HepG2 (cell line): ENCODE data around the gene MEF2B. TPM values are rescaled to one million over a fixed set of nuclear protein-coding genes. Genes with fewer than 3 reads are reported as not detected.
A peak's percentile ranks its signal among the peaks of the same experiment; 100 is the strongest.

ENCODE experiments used
- DZIP1 ChIP-seq: sonication (generic); formaldehyde crosslinking; IDR thresholded peaks from 2 replicates; pipeline ENCODE4 v1.5.0; 2020; ENCODE audit warnings: mild to moderate bottlenecking, missing genetic modification reagents
- FOXP4 ChIP-seq: sonication (generic); formaldehyde crosslinking; IDR thresholded peaks from 2 replicates; pipeline ENCODE4 v1.4.0; 2020; ENCODE audit warnings: missing genetic modification reagents
- GATAD2A ChIP-seq: IDR thresholded peaks from 2 replicates; pipeline ENCODE4 v1.6.1; 2016
- HIC2 ChIP-seq: sonication (generic); formaldehyde crosslinking; IDR thresholded peaks from 2 replicates; pipeline ENCODE4 v1.9.0; 2022; ENCODE audit warnings: low read depth, missing genetic modification reagents
- KDM5A ChIP-seq: fragments of 200-600 bp; sonication (generic); IDR thresholded peaks from 2 replicates; pipeline ENCODE4 v1.7.0; 2018; ENCODE audit warnings: antibody characterized with exemption, mild to moderate bottlenecking, low read length, borderline replicate concordance
- KDM6A ChIP-seq: IDR thresholded peaks from 2 replicates; pipeline ENCODE4 v1.6.1; 2016; ENCODE audit warnings: low read depth
- KLF16 ChIP-seq, 2 experiments: sonication (generic) in 1 of 2; formaldehyde crosslinking in 1 of 2; IDR thresholded peaks; 2 replicates each; pipeline versions ENCODE4 v1.6.1 to v1.8.0; 2016 to 2023; ENCODE audit warnings: missing genetic modification reagents in 2 of 2, missing compliant biosample characterization in 1 of 2
- RBM22 ChIP-seq: fragments of 200-400 bp; formaldehyde crosslinking; optimal IDR thresholded peaks from 2 replicates; pipeline ENCODE3; 2017; ENCODE audit warnings: mild to moderate bottlenecking, low read length, moderate library complexity
- ZFP37 ChIP-seq: sonication (generic); formaldehyde crosslinking; IDR thresholded peaks from 2 replicates; pipeline ENCODE4 v1.4.0; 2020; ENCODE audit warnings: missing genetic modification reagents, borderline replicate concordance
- ZNF12 ChIP-seq: sonication (generic); formaldehyde crosslinking; IDR thresholded peaks from 2 replicates; pipeline ENCODE4 v1.5.0; 2020; ENCODE audit warnings: missing genetic modification reagents
- ZNF264 ChIP-seq: sonication (generic); formaldehyde crosslinking; IDR thresholded peaks from 2 replicates; pipeline ENCODE4 v1.4.0; 2020; ENCODE audit warnings: missing genetic modification reagents
- ZNF619 ChIP-seq: sonication (generic); formaldehyde crosslinking; IDR thresholded peaks from 2 replicates; pipeline ENCODE4 v1.4.0; 2020; ENCODE audit warnings: mild to moderate bottlenecking, missing genetic modification reagents
- ZSCAN22 ChIP-seq: sonication (generic); formaldehyde crosslinking; IDR thresholded peaks from 2 replicates; pipeline ENCODE4 v1.4.0; 2020; ENCODE audit warnings: mild to moderate bottlenecking, missing genetic modification reagents
- polyA plus RNA-seq, 8 experiments: library from polyadenylated mRNA; depleted of rRNA in 3 of 8; stranded (reverse) in 7 of 8; unstranded in 1 of 8; fragments of >200 nt; fragmentation: Illumina TruSeq in 4 of 8; extraction: Trizol in 4 of 8; gene quantifications; 2 replicates each; pipeline versions ENCODE4 v1.2.1 to v1.2.3, GENCODE V29; 2011 to 2016; ENCODE audit warnings: low read depth in 4 of 8, missing spikeins in 1 of 8, mixed read lengths in 1 of 8; ENCODE audit not compliant: insufficient read depth in 1 of 8
- total RNA-seq, 5 experiments: library from RNA; depleted of rRNA; stranded (reverse); fragments of >200 nt; fragmentation: Illumina TruSeq; extraction: Trizol; gene quantifications; 2 replicates each; pipeline ENCODE4 v1.2.3, GENCODE V29; 2016; ENCODE audit warnings: low read depth in 1 of 5
- TF ChIP-seq, protein P1 (sequence below): sonication (generic); formaldehyde crosslinking; IDR thresholded peaks from 2 replicates; pipeline ENCODE4 v1.8.0; 2022; ENCODE audit warnings: mild to moderate bottlenecking, missing genetic modification reagents, borderline replicate concordance
- TF ChIP-seq, protein P2 (sequence below): sonication (generic); formaldehyde crosslinking; IDR thresholded peaks from 2 replicates; pipeline ENCODE4 v1.8.0; 2022; ENCODE audit warnings: mild to moderate bottlenecking, missing genetic modification reagents; ENCODE audit not compliant: insufficient replicate concordance
- TF ChIP-seq, protein P3 (sequence below): sonication (generic); formaldehyde crosslinking; IDR thresholded peaks from 2 replicates; pipeline ENCODE4 v1.8.1; 2023; ENCODE audit warnings: mild to moderate bottlenecking, moderate library complexity, missing genetic modification reagents

MEF2B gene
- total and polyA plus RNA-seq, 2 of the 13 experiments (the other 11 are each of a cell fraction or from before 2014, with no cell fraction given), result 1.2 to 1.7 TPM

- TF ChIP-seq, protein P1, sequence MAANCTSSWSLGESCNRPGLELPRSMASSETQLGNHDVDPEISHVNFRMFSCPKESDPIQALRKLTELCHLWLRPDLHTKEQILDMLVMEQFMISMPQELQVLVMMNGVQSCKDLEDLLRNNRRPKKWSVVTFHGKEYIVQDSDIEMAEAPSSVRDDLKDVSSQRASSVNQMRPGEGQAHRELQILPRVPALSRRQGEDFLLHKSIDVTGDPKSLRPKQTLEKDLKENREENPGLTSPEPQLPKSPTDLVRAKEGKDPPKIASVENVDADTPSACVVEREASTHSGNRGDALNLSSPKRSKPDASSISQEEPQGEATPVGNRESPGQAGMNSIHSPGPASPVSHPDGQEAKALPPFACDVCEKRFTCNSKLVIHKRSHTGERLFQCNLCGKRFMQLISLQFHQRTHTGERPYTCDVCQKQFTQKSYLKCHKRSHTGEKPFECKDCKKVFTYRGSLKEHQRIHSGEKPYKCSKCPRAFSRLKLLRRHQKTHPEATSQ (CRISPR knock-in tag), result no peak
- peak; percentile 71; the same call in 1 of the 2 replicates for TF ChIP-seq ZNF619 (CRISPR knock-in tag)
- TF ChIP-seq KLF16 (CRISPR knock-in tag; IDR thresholded peaks at IDR 0.05), result peak in 1 of 2 experiments; percentile 65; a peak in 1 of 4 replicates
- no peak; the same call in 1 of the 2 replicates for TF ChIP-seq HIC2
- TF ChIP-seq KDM6A (CRISPR knock-in tag), result peak; percentile 75
- TF ChIP-seq, protein P2, sequence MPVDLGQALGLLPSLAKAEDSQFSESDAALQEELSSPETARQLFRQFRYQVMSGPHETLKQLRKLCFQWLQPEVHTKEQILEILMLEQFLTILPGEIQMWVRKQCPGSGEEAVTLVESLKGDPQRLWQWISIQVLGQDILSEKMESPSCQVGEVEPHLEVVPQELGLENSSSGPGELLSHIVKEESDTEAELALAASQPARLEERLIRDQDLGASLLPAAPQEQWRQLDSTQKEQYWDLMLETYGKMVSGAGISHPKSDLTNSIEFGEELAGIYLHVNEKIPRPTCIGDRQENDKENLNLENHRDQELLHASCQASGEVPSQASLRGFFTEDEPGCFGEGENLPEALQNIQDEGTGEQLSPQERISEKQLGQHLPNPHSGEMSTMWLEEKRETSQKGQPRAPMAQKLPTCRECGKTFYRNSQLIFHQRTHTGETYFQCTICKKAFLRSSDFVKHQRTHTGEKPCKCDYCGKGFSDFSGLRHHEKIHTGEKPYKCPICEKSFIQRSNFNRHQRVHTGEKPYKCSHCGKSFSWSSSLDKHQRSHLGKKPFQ (CRISPR knock-in tag), result no peak
- TF ChIP-seq ZNF12 (CRISPR knock-in tag), result peak; percentile 46; the same call in 1 of the 2 replicates
- TF ChIP-seq ZNF264, result no peak
- peak; percentile 80 for TF ChIP-seq FOXP4 (CRISPR knock-in tag)
- peak; percentile 83 for TF ChIP-seq RBM22
- TF ChIP-seq ZSCAN22 (CRISPR knock-in tag), result no peak
- TF ChIP-seq GATAD2A (CRISPR knock-in tag), result peak; percentile 86
- TF ChIP-seq, protein P3, sequence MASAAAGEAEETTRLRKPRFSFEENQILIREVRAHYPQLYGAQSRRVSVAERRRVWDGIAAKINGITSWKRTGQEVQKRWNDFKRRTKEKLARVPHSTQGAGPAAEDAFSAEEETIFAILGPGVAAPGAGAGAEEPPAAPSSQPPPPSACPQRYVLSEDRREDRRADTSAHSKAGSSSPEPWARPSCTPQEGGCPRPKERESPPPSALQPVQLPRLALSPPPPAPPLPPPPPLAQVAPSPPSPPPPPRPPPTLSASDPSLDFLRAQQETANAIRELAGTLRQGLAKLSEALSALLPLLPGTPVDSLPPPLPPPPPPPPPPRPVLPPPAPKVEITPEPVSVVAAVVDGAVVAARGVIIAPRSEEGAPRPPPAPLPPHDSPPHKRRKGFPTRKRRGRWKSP (CRISPR knock-in tag), result no peak
- TF ChIP-seq KDM5A, result no peak
- no peak for TF ChIP-seq ZFP37 (CRISPR knock-in tag)
- no peak for TF ChIP-seq DZIP1 (CRISPR knock-in tag)
These were observed 1.9 kb upstream of the MEF2B start (continued) for GRCh38 chr19:19171821-19172532.
